ENCODE results near the gene C13orf42. TPM values are rescaled to one million over a fixed set of nuclear protein-coding genes. Genes with fewer than 3 reads are reported as not detected.

The C13orf42 gene
- total and polyA plus RNA-seq, 10 of the 15 experiments (the other 5 are each of a cell fraction or from before 2014, with no cell fraction given), result not detected

GRCh38 chr13:51158365-51158764, 47.3 kb upstream of the C13orf42 start:
- no TSS peak for BruUV-seq (replicated peaks)
- in situ Hi-C loops (cut with MboI), result no loop called here
- ATAC-seq, result no peak; the same call in 2 of the 3 replicates
- Histone ChIP-seq H3K4me1 (ENCODE audit: control insufficient read depth, insufficient read depth, low read length) (no peaks in the 10 kb centered on the region), H3K9ac (ENCODE audit: control insufficient read depth, insufficient read depth, low read length) (no peak overlapping the region), H3K27ac (ENCODE audit: control insufficient read depth, insufficient read depth) (no peak overlapping the region), H3K9me3 (replicated peaks; ENCODE audit: control insufficient read depth, insufficient read depth, low read length) (no peaks in the 10 kb centered on the region), H3K4me2 (ENCODE audit: control insufficient read depth, insufficient read depth) (no peak overlapping the region), H3K27me3 (replicated peaks in 1 of 2; ENCODE audit: control insufficient read depth in 2 of 2, insufficient read depth in 2 of 2, low read length in 1 of 2) (no peaks in the 10 kb centered on the region; a peak in 1 of 4 replicates), H3K79me2 (ENCODE audit: control insufficient read depth, insufficient read depth, low read length) (no peaks in the 10 kb centered on the region), H2AFZ (ENCODE audit: control insufficient read depth, low read depth, low read length) (no peak overlapping the region), H3K4me3 (no peak overlapping the region), H3K36me3 (ENCODE audit: control insufficient read depth in 2 of 2, insufficient read depth in 2 of 2, low read length in 1 of 2) (no peaks in the 10 kb centered on the region), H4K20me1 (ENCODE audit: control insufficient read depth, insufficient read depth) (no peaks in the 10 kb centered on the region)
- no peak for FAIRE-seq
- TF ChIP-seq ZNF687 (IDR thresholded peaks at IDR 0.05), result no peak
- no peak for TF ChIP-seq EGR1 (IDR thresholded peaks at IDR 0.05; ENCODE audit: borderline replicate concordance in 1 of 2, low read depth in 2 of 2, low read length in 2 of 2)
- TF ChIP-seq SUZ12 (IDR thresholded peaks at IDR 0.05; ENCODE audit: unreplicated experiment), result no peak
- no peak for TF ChIP-seq CTCF (IDR thresholded peaks at IDR 0.05 in 2 of 3, conservative IDR thresholded peaks at IDR 0.05 in 1 of 3; ENCODE audit: control insufficient read depth in 2 of 3, extremely low read depth in 1 of 3, insufficient read depth in 1 of 3, low read depth in 3 of 3, low read length in 3 of 3)
- TF ChIP-seq ASH2L (IDR thresholded peaks at IDR 0.05; ENCODE audit: borderline replicate concordance, low read depth), result no peak
- no peak for TF ChIP-seq MEF2B (IDR thresholded peaks at IDR 0.05; ENCODE audit: partially characterized antibody, poor library complexity, severe bottlenecking)
- TF ChIP-seq MYC (IDR thresholded peaks at IDR 0.05; ENCODE audit: insufficient read depth, insufficient read length, insufficient replicate concordance, low read length, severe bottlenecking), result no peak
- TF ChIP-seq MTA3 (IDR thresholded peaks at IDR 0.05; ENCODE audit: borderline replicate concordance, low read length), result no peak
- no peak for TF ChIP-seq SMC3 (IDR thresholded peaks at IDR 0.05; ENCODE audit: borderline replicate concordance, low read length)
- intact Hi-C loops (cut with micrococcal nuclease; ENCODE audit: unreplicated experiment), result no loop called here
- ChIA-PET POLR2A (no interaction called here), RAD21 (ENCODE audit: unreplicated experiment) (no interaction called here), SMC1A (ENCODE audit: uncharacterized antibody, unreplicated experiment) (no interaction called here), CTCF (no interaction called here)
- no peak for DNase-seq (ENCODE audit: low read depth, low spot score)
- 92% methylated on average over 4 of the region's 4 CpGs for WGBS (ENCODE audit: insufficient coverage, insufficient replicate concordance, low lambda C conversion rate, missing lambda C conversion rate)

All from GM12878 (cell line).